Pancreas (tissue), 10 donors: ENCODE results near the gene ROR2. TPM values are rescaled to one million over a fixed set of nuclear protein-coding genes. Genes with fewer than 3 reads are reported as not detected.

Experiments
- ATAC-seq, 4 donors: fragments of 200-7000 bp; cut with Tn5 transposase; one replicate each; pipeline versions ENCODE4 v1.8.0 to v1.9.1; 2020; ENCODE audit warnings: mild to moderate bottlenecking in 4 of 4, moderate library complexity in 4 of 4
- DNase-seq, 6 donors: peaks; one replicate each; pipeline ENCODE4 v3.0.0-alpha.2; 2020
- FAIRE-seq: peaks from 2 replicates; lab custom pipeline; 2012; peaks lifted over from hg19 to GRCh38; lab: Jason Lieb, UNC
- H3K27ac ChIP-seq, 4 donors: fragments of 200-600 bp; sonication (generic); 1 replicate in 3 of 4; 2 replicates in 1 of 4; pipeline versions ENCODE4 v1.5.0 to v1.8.0; 2020
- H3K27me3 ChIP-seq, 4 donors: fragments of 200-600 bp; one replicate each; pipeline ENCODE4 v1.8.0; 2021
- H3K36me3 ChIP-seq, 3 donors: fragments of 200-600 bp; sonication (generic) in 1 of 3; one replicate each; pipeline versions ENCODE4 v1.5.0 to v1.8.0; 2020 to 2021
- H3K4me1 ChIP-seq, 3 donors: fragments of 200-600 bp; one replicate each; pipeline ENCODE4 v1.8.0; 2021
- H3K4me3 ChIP-seq, 4 donors: fragments of 200-600 bp; sonication (generic) in 2 of 4; one replicate each; pipeline versions ENCODE4 v1.5.0 to v1.8.0; 2020 to 2021
- H3K9me3 ChIP-seq, 4 donors: fragments of 200-600 bp; one replicate each; pipeline ENCODE4 v1.8.0; 2021
- WGBS, 2 donors: extraction: QIAGEN DNeasy Blood & Tissue Kit; methylation state at CpG; one replicate each; pipeline ENCODE4 v1.1.7; 2013; 5-methylcytosine and 5-hydroxymethylcytosine counted together
- intact Hi-C, 3 donors: fragments of 100-400 bp; cut with DNase I; formaldehyde crosslinking; loops; one replicate each; pipeline versions ENCODE4 v1.11.1 to v1.14.2; 2022
- polyA plus RNA-seq, 2 donors: library from polyadenylated mRNA; stranded (reverse); fragments of 200-250 nt; gene quantifications; one replicate each; pipeline ENCODE4 v1.2.3, GENCODE V29; 2013
- total RNA-seq, 6 donors: library from RNA; stranded (reverse); fragmentation: NEBNext Ultra II Directional in 4 of 6; extraction: Animal tissue kit (Norgen Biotek cat#: 25700) in 4 of 6; gene quantifications; one replicate each; pipeline versions ENCODE4 v1.2.1 to v1.2.4, GENCODE V29; 2021 to 2023
- TF ChIP-seq, protein P1 (sequence below), 4 donors: fragments of 200-600 bp; sonication (generic) in 3 of 4; IDR thresholded peaks; one replicate each; pipeline versions ENCODE4 v1.5.0 to v1.8.0; 2021; ENCODE audit warnings: antibody characterized with exemption in 4 of 4
- donor health status: healthy with polysubstance abuse.
- donor health status: DM: no; HTN: no; CAD: no; lungs with moderate emphysema.
- donor health status: DM: no; HTN: no; CAD: no.
- donor health status: control.
- donor health status: control.
- donor health status: Bipolar disorder and iron deficiency.
- donor health status: DM: yes; HTN: yes; CAD: no.
- donor health status: DM: no; HTN: no; CAD: no.
- donor health status: DM: no; HTN: no; CAD: no.
- donor health status: DM: yes; HTN: yes; CAD: no.

Gene ROR2
- total and polyA plus RNA-seq, 8 donors = 0.67 to 6.3 (median 1.2) TPM

DNA sequence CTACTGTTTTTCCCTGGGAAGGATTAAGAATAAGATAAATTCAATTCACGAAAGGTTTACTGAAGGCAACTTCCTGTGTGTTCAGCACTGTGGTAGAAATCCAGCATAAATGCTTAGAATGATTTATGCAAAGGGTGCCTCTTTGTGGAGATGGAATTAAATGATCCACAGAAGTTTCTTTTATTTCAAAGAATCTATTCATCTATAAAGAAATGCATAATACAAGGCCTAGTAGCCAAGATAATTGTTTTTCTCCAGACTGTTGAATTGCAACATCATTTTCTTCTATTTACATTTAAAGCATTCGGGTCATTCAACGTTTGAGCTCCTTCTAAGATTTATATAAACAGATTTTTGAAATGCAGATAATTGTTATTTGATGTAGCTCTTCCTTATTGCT lies 387.6 kb downstream of the ROR2 start:
- H3K27me3 ChIP-seq = no peaks in the 10 kb centered on the region

DNA sequence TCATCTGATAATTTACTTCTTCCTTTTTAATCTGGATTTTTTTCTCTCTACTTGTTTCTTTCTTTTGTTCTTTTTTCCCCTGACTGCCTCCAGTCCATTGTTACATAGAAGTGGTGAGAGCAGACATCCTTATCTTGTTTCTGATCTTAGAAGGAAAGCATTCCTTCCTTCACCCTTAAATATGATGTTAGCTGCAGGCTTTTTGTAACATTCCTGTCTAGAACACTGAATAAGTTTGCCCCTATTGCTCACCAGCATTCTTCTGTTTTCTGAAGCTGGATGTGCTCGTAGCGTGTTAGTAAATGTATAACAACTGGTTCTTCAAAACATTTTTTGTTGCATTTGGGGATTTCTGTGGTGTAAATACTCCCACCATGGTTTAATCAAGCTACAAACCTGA lies 389.7 kb downstream of the ROR2 start:
- 89 to 94% methylated on average over 2 of the region's 2 CpGs for WGBS, 2 donors
- no peaks in the 10 kb centered on the region for H3K9me3 ChIP-seq
- H3K4me1 ChIP-seq = no peaks in the 10 kb centered on the region
- no peak for ATAC-seq
- TF ChIP-seq, protein P1, sequence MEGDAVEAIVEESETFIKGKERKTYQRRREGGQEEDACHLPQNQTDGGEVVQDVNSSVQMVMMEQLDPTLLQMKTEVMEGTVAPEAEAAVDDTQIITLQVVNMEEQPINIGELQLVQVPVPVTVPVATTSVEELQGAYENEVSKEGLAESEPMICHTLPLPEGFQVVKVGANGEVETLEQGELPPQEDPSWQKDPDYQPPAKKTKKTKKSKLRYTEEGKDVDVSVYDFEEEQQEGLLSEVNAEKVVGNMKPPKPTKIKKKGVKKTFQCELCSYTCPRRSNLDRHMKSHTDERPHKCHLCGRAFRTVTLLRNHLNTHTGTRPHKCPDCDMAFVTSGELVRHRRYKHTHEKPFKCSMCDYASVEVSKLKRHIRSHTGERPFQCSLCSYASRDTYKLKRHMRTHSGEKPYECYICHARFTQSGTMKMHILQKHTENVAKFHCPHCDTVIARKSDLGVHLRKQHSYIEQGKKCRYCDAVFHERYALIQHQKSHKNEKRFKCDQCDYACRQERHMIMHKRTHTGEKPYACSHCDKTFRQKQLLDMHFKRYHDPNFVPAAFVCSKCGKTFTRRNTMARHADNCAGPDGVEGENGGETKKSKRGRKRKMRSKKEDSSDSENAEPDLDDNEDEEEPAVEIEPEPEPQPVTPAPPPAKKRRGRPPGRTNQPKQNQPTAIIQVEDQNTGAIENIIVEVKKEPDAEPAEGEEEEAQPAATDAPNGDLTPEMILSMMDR (IDR thresholded peaks at IDR 0.05) = no peak
- intact Hi-C loops = no loop called here
- H3K27me3 ChIP-seq = no peaks in the 10 kb centered on the region
- H3K36me3 ChIP-seq = no peaks in the 10 kb centered on the region
- no peak for FAIRE-seq
- no peak overlapping the region for H3K27ac ChIP-seq
- no peak for DNase-seq
- H3K4me3 ChIP-seq = no peak overlapping the region

More for the DNA sequence above, 387.6 kb downstream of the ROR2 start:
- no peaks in the 10 kb centered on the region for H3K9me3 ChIP-seq
- H3K36me3 ChIP-seq = no peaks in the 10 kb centered on the region
- ATAC-seq = no peak
- H3K4me1 ChIP-seq = no peaks in the 10 kb centered on the region
- no peak for FAIRE-seq
- WGBS, 2 donors = 48 to 51% methylated on average over 3 of the region's 3 CpGs
- TF ChIP-seq, protein P1 (IDR thresholded peaks at IDR 0.05) = no peak
- intact Hi-C loops = no loop called here
- H3K4me3 ChIP-seq = no peak overlapping the region
- H3K27ac ChIP-seq = no peak overlapping the region
- no peak for DNase-seq

DNA sequence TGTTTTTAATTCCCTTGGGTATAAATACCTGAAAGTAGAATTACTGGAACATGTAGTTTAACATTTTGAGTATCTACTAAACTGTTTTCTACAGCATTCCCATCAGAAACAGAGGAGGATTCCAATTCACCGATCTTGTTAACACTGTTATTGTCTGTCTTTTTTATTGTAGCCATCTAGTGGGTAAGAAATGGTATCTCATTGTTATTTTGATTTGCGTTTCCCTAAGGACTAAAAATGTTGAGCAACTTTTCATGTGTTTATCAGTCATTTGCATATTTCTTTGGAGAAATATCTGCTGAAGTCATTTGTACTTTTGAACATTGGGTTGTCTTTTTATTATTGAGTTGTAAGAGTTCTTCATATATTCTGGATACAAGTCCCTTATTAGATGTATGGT lies 391.1 kb downstream of the ROR2 start:
- TF ChIP-seq, protein P1 (IDR thresholded peaks at IDR 0.05) = no peak
- Histone ChIP-seq H3K36me3 (no peaks in the 10 kb centered on the region), H3K4me3 (no peak overlapping the region), H3K4me1 (no peaks in the 10 kb centered on the region), H3K27me3 (no peaks in the 10 kb centered on the region), H3K9me3 (no peaks in the 10 kb centered on the region), H3K27ac (no peak overlapping the region)
- WGBS, 2 donors = 66 to 76% methylated on average over 2 of the region's 2 CpGs
- ATAC-seq (no peak), FAIRE-seq (no peak), DNase-seq (no peak)
- intact Hi-C loops = no loop called here

DNA sequence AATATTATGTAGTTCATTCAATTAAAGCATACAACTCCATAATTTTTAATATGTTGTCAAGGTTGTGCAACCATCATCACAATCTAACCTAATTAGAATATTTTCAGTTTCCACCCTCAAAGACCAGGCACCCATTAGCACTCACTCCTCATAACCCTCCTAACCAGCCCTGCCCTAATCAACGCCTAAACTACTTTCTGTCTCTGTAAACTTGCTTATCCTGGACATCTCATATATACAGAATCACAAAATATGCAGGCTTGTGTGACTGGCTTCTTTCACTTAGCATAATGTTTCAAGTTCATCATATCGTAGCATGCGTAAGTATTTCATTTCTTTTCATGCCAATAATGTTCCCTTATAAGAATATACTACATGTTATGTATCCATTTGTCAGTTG lies 391.6 kb downstream of the ROR2 start:
- no peaks in the 10 kb centered on the region for H3K9me3 ChIP-seq
- H3K36me3 ChIP-seq = no peaks in the 10 kb centered on the region
- DNase-seq = no peak

DNA sequence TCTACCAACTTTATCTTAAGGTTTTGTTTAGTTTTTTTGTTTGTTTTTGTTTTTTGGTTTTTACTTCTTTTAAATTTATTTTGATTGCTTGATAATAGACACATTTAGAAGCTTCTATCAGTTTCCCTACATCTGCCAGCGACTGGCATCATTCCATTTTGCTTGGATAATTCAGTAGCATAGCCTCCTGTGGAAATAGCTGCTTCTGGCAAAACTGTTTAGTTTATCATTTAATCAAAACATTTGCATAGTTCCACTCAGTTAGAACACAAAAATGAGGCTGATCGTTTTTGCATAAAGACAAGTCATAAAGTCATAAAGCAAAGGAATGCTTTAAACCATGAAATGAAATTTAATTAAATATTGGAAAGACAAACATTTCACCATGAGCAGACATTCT lies 392.7 kb downstream of the ROR2 start:
- ATAC-seq = no peak
- 70 to 77% methylated on average over 2 of the region's 2 CpGs for WGBS, 2 donors
- no peaks in the 10 kb centered on the region for H3K36me3 ChIP-seq
- H3K4me3 ChIP-seq = no peak overlapping the region
- intact Hi-C loops = no loop called here
- H3K27ac ChIP-seq = no peak overlapping the region
- no peak for DNase-seq
- TF ChIP-seq, protein P1 (IDR thresholded peaks at IDR 0.05) = no peak
- no peaks in the 10 kb centered on the region for H3K4me1 ChIP-seq
- no peaks in the 10 kb centered on the region for H3K9me3 ChIP-seq
- H3K27me3 ChIP-seq = no peaks in the 10 kb centered on the region
- FAIRE-seq = no peak

More for the DNA sequence above, 391.6 kb downstream of the ROR2 start:
- Histone ChIP-seq H3K4me1 (no peaks in the 10 kb centered on the region), H3K27me3 (no peaks in the 10 kb centered on the region), H3K4me3 (no peak overlapping the region), H3K27ac (no peak overlapping the region)
- WGBS, 2 donors = 85 to 93% methylated on average over 3 of the region's 3 CpGs
- TF ChIP-seq, protein P1 (IDR thresholded peaks at IDR 0.05) = no peak
- intact Hi-C loops = no loop called here
- ATAC-seq (no peak), FAIRE-seq (no peak)
